ENCODE data around the gene ACTL7A.
"Not testable (repeated sequence)": the region's sequence is repeated elsewhere in the genome, so short reads cannot be mapped to it uniquely, and the experiment has no call there.

GRCh38 chr9:108848296-108848695 is 13.8 kb upstream of the ACTL7A start:
- not testable (repeated sequence) for TF ChIP-seq CTCF (IDR thresholded peaks at IDR 0.05); ZFX (IDR thresholded peaks at IDR 0.05; ENCODE audit: borderline replicate concordance)
